Measurements from ENCODE around the gene CYB5A. TPM values are rescaled to one million over a fixed set of nuclear protein-coding genes. Genes with fewer than 3 reads are reported as not detected.
A peak's percentile ranks its signal among the peaks of the same experiment; 100 is the strongest.

Gene CYB5A
- total RNA-seq, 2 donors from 2014 or later, result 71.3 to 73.5 TPM

- no peak for DNase-seq (ENCODE audit: low spot score)
- no peaks in the 10 kb centered on the region for H3K9me3 ChIP-seq
- no peak overlapping the region for H3K4me3 ChIP-seq
- no peaks in the 10 kb centered on the region for H3K36me3 ChIP-seq
- no peak for TF ChIP-seq CTCF (IDR thresholded peaks at IDR 0.05)
- H3K27ac ChIP-seq, result peak overlapping the region in 1 of 2 donors; percentile 4
- peaks cover 0 to 5% of the 10 kb centered on the region in 2 donors for H3K4me1 ChIP-seq
- no peaks in the 10 kb centered on the region for H3K27me3 ChIP-seq
Observed at GRCh38 chr18:74233933-74234325, 57.8 kb downstream of the CYB5A start.

DNA sequence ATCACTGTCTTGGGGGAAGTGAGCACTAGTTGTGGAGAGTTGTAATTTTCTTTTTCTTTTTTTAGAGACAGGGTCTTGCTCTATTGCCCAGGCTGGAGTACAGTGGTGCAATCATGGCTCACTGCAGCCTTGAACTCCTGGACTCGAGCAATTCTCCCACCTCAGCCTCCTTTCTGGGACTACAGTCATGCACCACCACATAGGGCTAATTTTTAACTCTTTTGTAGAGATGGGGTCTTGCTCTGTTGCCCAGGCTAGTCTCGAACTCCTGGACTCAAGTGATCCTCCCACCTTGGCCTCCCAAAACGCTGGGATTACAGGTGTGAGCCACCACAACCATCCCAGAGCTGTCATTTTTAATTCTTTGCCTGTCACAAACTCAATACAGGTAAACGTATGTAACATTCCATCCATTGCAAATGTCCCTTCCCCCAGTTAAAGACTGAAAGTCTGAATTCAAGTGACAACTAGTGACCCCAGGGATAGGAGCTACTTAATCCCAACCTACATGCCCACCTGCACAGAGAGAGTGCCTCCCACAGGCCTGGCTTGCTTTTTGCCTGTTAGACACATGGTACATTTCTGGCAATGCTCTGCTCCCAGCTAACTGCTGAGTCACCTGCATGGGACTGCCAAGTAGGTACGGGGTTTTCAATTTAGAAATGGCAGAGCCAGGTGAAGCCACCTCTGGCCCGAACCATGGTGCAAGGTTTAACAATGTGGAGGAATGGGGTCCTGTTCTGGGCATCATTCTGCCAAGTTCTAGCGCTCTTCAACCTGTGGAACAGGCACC lies 60.6 kb downstream of the CYB5A start:
- peaks cover 0 to 5% of the 10 kb centered on the region in 2 donors for H3K4me1 ChIP-seq
- no peak overlapping the region for H3K27ac ChIP-seq
- no peaks in the 10 kb centered on the region for H3K27me3 ChIP-seq
- H3K4me3 ChIP-seq, result no peak overlapping the region
- DNase-seq (ENCODE audit: low spot score), result no peak
- no peaks in the 10 kb centered on the region for H3K9me3 ChIP-seq
- H3K36me3 ChIP-seq, result no peaks in the 10 kb centered on the region
- TF ChIP-seq CTCF (IDR thresholded peaks at IDR 0.05), result no peak

DNA sequence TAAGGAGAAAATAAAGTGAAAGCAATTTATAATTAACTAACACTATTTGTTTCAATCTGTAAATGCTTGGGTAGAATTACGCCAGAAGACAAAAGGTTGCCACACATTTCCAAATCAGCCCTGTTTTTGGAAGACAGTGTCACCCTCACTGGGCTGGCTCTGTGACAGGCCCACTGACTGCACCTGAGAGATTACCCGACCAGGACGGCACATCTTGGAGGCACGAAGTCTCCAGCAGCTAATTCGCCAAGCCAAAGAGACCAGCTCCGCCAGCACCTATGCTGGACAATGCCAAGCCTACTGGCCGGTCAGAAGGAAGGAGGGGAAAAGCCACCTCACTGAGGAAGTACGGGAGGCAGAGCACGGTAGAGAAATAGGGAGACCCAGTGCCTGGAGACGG lies 61.9 kb downstream of the CYB5A start:
- Histone ChIP-seq H3K36me3 (no peaks in the 10 kb centered on the region), H3K9me3 (no peaks in the 10 kb centered on the region), H3K27me3 (no peaks in the 10 kb centered on the region), H3K4me1 (peaks cover 0 to 4% of the 10 kb centered on the region in 2 donors), H3K27ac (no peak overlapping the region), H3K4me3 (no peak overlapping the region)
- no peak for TF ChIP-seq CTCF (IDR thresholded peaks at IDR 0.05)
- no peak for DNase-seq (ENCODE audit: low spot score)

DNA sequence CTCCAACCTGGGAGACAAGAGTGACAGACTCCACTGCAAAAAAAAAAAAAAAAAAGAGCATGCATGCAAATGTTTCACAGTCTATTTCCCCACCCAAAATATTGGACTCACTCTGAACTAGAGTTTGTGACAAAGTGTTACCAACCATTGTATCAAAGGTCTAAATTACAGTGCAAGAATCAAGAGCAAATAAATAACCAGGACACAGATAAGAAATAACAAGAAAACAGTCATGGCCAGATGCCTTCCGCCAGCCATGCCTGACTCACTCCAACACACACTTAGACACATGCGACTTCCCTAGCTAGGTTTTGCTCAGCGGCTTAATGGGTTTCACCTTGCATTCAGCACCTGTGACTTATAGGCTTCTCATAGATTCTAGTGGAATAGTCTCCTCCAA lies 62.8 kb downstream of the CYB5A start:
- DNase-seq (ENCODE audit: low spot score), result no peak
- TF ChIP-seq CTCF (IDR thresholded peaks at IDR 0.05), result no peak
- H3K4me1 ChIP-seq, result no peaks in the 10 kb centered on the region
- no peaks in the 10 kb centered on the region for H3K27me3 ChIP-seq
- H3K36me3 ChIP-seq, result no peaks in the 10 kb centered on the region
- H3K27ac ChIP-seq, result no peak overlapping the region
- H3K4me3 ChIP-seq, result no peak overlapping the region
- no peaks in the 10 kb centered on the region for H3K9me3 ChIP-seq

GRCh38 chr18:74228312-74228711 lies 63.5 kb downstream of the CYB5A start:
- no peak for DNase-seq (ENCODE audit: low spot score)
- H3K27me3 ChIP-seq, result no peaks in the 10 kb centered on the region
- no peak overlapping the region for H3K27ac ChIP-seq
- H3K36me3 ChIP-seq, result no peaks in the 10 kb centered on the region
- H3K4me1 ChIP-seq, result no peaks in the 10 kb centered on the region
- H3K9me3 ChIP-seq, result no peaks in the 10 kb centered on the region
- TF ChIP-seq CTCF (IDR thresholded peaks at IDR 0.05), result no peak
- no peak overlapping the region for H3K4me3 ChIP-seq

- no peak for DNase-seq (ENCODE audit: low spot score)
- no peak for TF ChIP-seq CTCF (IDR thresholded peaks at IDR 0.05)
- no peaks in the 10 kb centered on the region for H3K27me3 ChIP-seq
- no peaks in the 10 kb centered on the region for H3K9me3 ChIP-seq
- H3K27ac ChIP-seq, result no peak overlapping the region
- no peaks in the 10 kb centered on the region for H3K36me3 ChIP-seq
- H3K4me3 ChIP-seq, result no peak overlapping the region
- H3K4me1 ChIP-seq, result no peaks in the 10 kb centered on the region
Observed at GRCh38 chr18:74226666-74227065, 65.1 kb downstream of the CYB5A start.
